Fibroblast of villous mesenchyme (primary cell): ENCODE results near the gene LEKR1. TPM values are rescaled to one million over a fixed set of nuclear protein-coding genes. Genes with fewer than 3 reads are reported as not detected.

Experiments used
- DNase-seq: peaks from one replicate; pipeline ENCODE4 v3.0.0-alpha.2; 2010; ENCODE audit warnings: low read depth
- H3K4me3 ChIP-seq: 2 replicates; pipeline ENCODE4 v1.5.1; 2011; ENCODE audit warnings: low read depth, mild to moderate bottlenecking, low read length
- CTCF ChIP-seq: IDR thresholded peaks from 2 replicates; pipeline ENCODE4 v1.5.1; 2012; ENCODE audit warnings: low read depth, mild to moderate bottlenecking, low read length; ENCODE audit not compliant: insufficient read depth
- total RNA-seq: library from RNA; depleted of rRNA; stranded (reverse); fragments of >200 nt; gene quantifications from 2 replicates; pipeline ENCODE4 v1.2.3, GENCODE V29; 2012

The LEKR1 gene
- total RNA-seq, 1 donor, result 0.86 TPM

- DNase-seq, result no peak
- H3K4me3 ChIP-seq, result no peak overlapping the region
- TF ChIP-seq CTCF, result no peak
Observed at GRCh38 chr3:157069406-157069805, 243.3 kb downstream of the LEKR1 start.

GRCh38 chr3:157069846-157070677 is 243.9 kb downstream of the LEKR1 start:
- no peak overlapping the region for H3K4me3 ChIP-seq
- DNase-seq, result no peak
- TF ChIP-seq CTCF, result no peak

GRCh38 chr3:157070678-157070999 is 244.5 kb downstream of the LEKR1 start:
- DNase-seq, result no peak
- TF ChIP-seq CTCF, result no peak

GRCh38 chr3:157071744-157072525 is 245.8 kb downstream of the LEKR1 start:
- H3K4me3 ChIP-seq, result no peak overlapping the region
- DNase-seq, result no peak
- TF ChIP-seq CTCF, result no peak

More at GRCh38 chr3:157070678-157070999, 244.5 kb downstream of the LEKR1 start:
- H3K4me3 ChIP-seq, result no peak overlapping the region

GRCh38 chr3:157073810-157074209 is 247.7 kb downstream of the LEKR1 start:
- TF ChIP-seq CTCF, result no peak
- DNase-seq, result peak; percentile 72

GRCh38 chr3:157074490-157074889 is 248.3 kb downstream of the LEKR1 start:
- no peak for TF ChIP-seq CTCF
- DNase-seq, result no peak
- H3K4me3 ChIP-seq, result no peak overlapping the region

More at GRCh38 chr3:157073810-157074209, 247.7 kb downstream of the LEKR1 start:
- no peak overlapping the region for H3K4me3 ChIP-seq
